HepG2 (cell line): Measurements from ENCODE around the gene ATP5F1A. TPM values are rescaled to one million over a fixed set of nuclear protein-coding genes. Genes with fewer than 3 reads are reported as not detected.

Source experiments
- ATF7-NPFF ChIP-seq: sonication (generic); formaldehyde crosslinking; IDR thresholded peaks from 2 replicates; pipeline ENCODE4 v1.8.1; 2023; ENCODE audit warnings: mild to moderate bottlenecking, low read depth, missing genetic modification reagents, moderate library complexity
- CBX1 ChIP-seq: IDR thresholded peaks from one replicate; pipeline ENCODE4 v1.6.1; 2016; ENCODE audit warnings: antibody characterized with exemption, low read depth
- KDM2A ChIP-seq: sonication (generic); formaldehyde crosslinking; IDR thresholded peaks from 2 replicates; pipeline ENCODE4 v1.4.0; 2020; ENCODE audit warnings: low read depth, missing genetic modification reagents, borderline replicate concordance
- KLF15 ChIP-seq: sonication (generic); formaldehyde crosslinking; IDR thresholded peaks from 2 replicates; pipeline ENCODE4 v1.8.1; 2023; ENCODE audit warnings: borderline replicate concordance, mild to moderate bottlenecking, inconsistent platforms, missing genetic modification reagents, mixed read lengths
- MAFF ChIP-seq: IDR thresholded peaks from 2 replicates; pipeline ENCODE4 v1.6.1; 2011; ENCODE audit warnings: low read depth, low read length, improper control_type of control experiment
- NFKBIZ ChIP-seq: IDR thresholded peaks from 2 replicates; pipeline ENCODE4 v1.6.1; 2018; ENCODE audit warnings: missing genetic modification reagents, missing compliant biosample characterization
- RARG ChIP-seq: sonication (generic); formaldehyde crosslinking; IDR thresholded peaks from 2 replicates; pipeline ENCODE4 v1.4.0; 2020; ENCODE audit warnings: low read depth, mild to moderate bottlenecking, missing genetic modification reagents
- SETDB1 ChIP-seq: sonication (generic); formaldehyde crosslinking; IDR thresholded peaks from 2 replicates; pipeline ENCODE4 v1.5.1; 2020; ENCODE audit warnings: missing genetic modification reagents, mild to moderate bottlenecking, borderline replicate concordance
- SSRP1 ChIP-seq: IDR thresholded peaks from 2 replicates; pipeline ENCODE4 v1.6.1; 2016; ENCODE audit warnings: control low read depth
- TBP ChIP-seq: sonication (generic); formaldehyde crosslinking; IDR thresholded peaks from 2 replicates; pipeline ENCODE4 v1.5.0; 2020; ENCODE audit warnings: missing genetic modification reagents
- TMF1 ChIP-seq: sonication (generic); formaldehyde crosslinking; IDR thresholded peaks from 2 replicates; pipeline ENCODE4 v1.8.1; 2022; ENCODE audit warnings: low read depth, missing genetic modification reagents
- TOE1 ChIP-seq: sonication (generic); formaldehyde crosslinking; IDR thresholded peaks from 2 replicates; pipeline ENCODE4 v1.4.0; 2020; ENCODE audit warnings: mild to moderate bottlenecking, missing genetic modification reagents
- TOPORS ChIP-seq: sonication (generic); formaldehyde crosslinking; IDR thresholded peaks from 2 replicates; pipeline ENCODE4 v1.8.0; 2023; ENCODE audit warnings: mild to moderate bottlenecking, missing genetic modification reagents
- ZNF251 ChIP-seq: sonication (generic); formaldehyde crosslinking; IDR thresholded peaks from 2 replicates; pipeline ENCODE4 v1.9.0; 2021; ENCODE audit warnings: mild to moderate bottlenecking, missing genetic modification reagents
- ZNF33A ChIP-seq: sonication (generic); formaldehyde crosslinking; IDR thresholded peaks from 2 replicates; pipeline ENCODE4 v1.5.1; 2020; ENCODE audit warnings: missing genetic modification reagents, mild to moderate bottlenecking, moderate library complexity, borderline replicate concordance
- ZNF550 ChIP-seq: sonication (generic); formaldehyde crosslinking; IDR thresholded peaks from 2 replicates; pipeline ENCODE4 v1.4.0; 2020; ENCODE audit warnings: mild to moderate bottlenecking, missing genetic modification reagents, borderline replicate concordance
- ZSCAN12 ChIP-seq: sonication (generic); formaldehyde crosslinking; IDR thresholded peaks from 2 replicates; pipeline ENCODE4 v1.9.0; 2021; ENCODE audit warnings: mild to moderate bottlenecking, missing genetic modification reagents
- ZSCAN29 ChIP-seq: sonication (generic); formaldehyde crosslinking; conservative IDR thresholded peaks from 2 replicates; pipeline ENCODE4 v1.4.0; 2020; ENCODE audit warnings: mild to moderate bottlenecking, missing genetic modification reagents
- polyA plus RNA-seq, 8 experiments: library from polyadenylated mRNA; depleted of rRNA in 3 of 8; stranded (reverse) in 7 of 8; unstranded in 1 of 8; fragments of >200 nt; fragmentation: Illumina TruSeq in 4 of 8; extraction: Trizol in 4 of 8; gene quantifications; 2 replicates each; pipeline versions ENCODE4 v1.2.1 to v1.2.3, GENCODE V29; 2011 to 2016; ENCODE audit warnings: low read depth in 4 of 8, missing spikeins in 1 of 8, mixed read lengths in 1 of 8; ENCODE audit not compliant: insufficient read depth in 1 of 8
- total RNA-seq, 5 experiments: library from RNA; depleted of rRNA; stranded (reverse); fragments of >200 nt; fragmentation: Illumina TruSeq; extraction: Trizol; gene quantifications; 2 replicates each; pipeline ENCODE4 v1.2.3, GENCODE V29; 2016; ENCODE audit warnings: low read depth in 1 of 5
- TF ChIP-seq, protein P1 (sequence below): sonication (generic); formaldehyde crosslinking; IDR thresholded peaks from 2 replicates; pipeline ENCODE4 v1.8.1; 2022; ENCODE audit warnings: low read depth, mild to moderate bottlenecking, missing genetic modification reagents
- TF ChIP-seq, protein P2 (sequence below): sonication (generic); formaldehyde crosslinking; conservative IDR thresholded peaks from 2 replicates; pipeline ENCODE4 v1.8.0; 2022; ENCODE audit warnings: low read depth, missing genetic modification reagents
- TF ChIP-seq, protein P3 (sequence below): sonication (generic); IDR thresholded peaks from 2 replicates; pipeline ENCODE4 v1.6.1; 2016; ENCODE audit warnings: low read depth, borderline replicate concordance
- TF ChIP-seq, protein P4 (sequence below): sonication (generic); formaldehyde crosslinking; conservative IDR thresholded peaks from 2 replicates; pipeline ENCODE4 v1.4.0; 2020; ENCODE audit warnings: missing genetic modification reagents
- TF ChIP-seq, protein P5 (sequence below): IDR thresholded peaks from 2 replicates; pipeline ENCODE4 v1.6.1; 2016; ENCODE audit warnings: missing biosample characterization, missing genetic modification reagents, low read depth

Gene ATP5F1A
- total and polyA plus RNA-seq, 2 of the 13 experiments (the other 11 are each of a cell fraction or from before 2014, with no cell fraction given): 459 to 922 TPM

DNA sequence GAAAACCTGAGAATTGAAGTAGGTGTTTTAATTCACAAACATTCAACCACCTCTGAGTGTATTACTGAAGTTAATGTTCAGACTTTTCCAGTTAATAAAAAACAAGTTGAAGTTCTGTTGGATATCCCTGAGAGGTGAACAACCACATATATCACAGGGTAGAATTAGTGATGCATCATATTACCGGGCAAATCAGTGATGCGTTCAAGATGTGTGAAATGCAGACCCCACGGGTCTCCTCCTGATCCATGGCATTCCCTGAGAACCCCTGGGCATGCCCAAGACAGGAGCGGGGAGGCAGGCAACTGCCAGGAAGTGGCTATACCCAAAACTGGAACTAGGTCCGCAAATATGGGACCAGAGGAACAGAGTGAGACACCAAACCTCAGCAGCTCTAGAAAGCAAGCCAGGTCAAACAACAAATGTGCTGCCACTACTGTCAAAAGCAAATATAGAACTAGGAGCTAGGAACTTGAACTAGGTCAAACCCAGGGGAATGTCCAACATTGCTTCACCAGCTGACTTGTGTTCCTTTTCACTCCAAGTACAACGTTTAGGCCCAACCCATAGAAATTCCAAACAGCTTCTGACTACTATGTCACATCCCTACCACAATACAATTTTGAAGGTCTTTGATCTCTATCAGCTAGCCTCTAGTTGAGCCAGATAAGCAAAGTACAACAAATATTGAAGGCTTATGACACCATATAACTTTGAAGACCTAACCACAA, 46.2 kb downstream of the ATP5F1A start (continued):
- TF ChIP-seq, protein P1, sequence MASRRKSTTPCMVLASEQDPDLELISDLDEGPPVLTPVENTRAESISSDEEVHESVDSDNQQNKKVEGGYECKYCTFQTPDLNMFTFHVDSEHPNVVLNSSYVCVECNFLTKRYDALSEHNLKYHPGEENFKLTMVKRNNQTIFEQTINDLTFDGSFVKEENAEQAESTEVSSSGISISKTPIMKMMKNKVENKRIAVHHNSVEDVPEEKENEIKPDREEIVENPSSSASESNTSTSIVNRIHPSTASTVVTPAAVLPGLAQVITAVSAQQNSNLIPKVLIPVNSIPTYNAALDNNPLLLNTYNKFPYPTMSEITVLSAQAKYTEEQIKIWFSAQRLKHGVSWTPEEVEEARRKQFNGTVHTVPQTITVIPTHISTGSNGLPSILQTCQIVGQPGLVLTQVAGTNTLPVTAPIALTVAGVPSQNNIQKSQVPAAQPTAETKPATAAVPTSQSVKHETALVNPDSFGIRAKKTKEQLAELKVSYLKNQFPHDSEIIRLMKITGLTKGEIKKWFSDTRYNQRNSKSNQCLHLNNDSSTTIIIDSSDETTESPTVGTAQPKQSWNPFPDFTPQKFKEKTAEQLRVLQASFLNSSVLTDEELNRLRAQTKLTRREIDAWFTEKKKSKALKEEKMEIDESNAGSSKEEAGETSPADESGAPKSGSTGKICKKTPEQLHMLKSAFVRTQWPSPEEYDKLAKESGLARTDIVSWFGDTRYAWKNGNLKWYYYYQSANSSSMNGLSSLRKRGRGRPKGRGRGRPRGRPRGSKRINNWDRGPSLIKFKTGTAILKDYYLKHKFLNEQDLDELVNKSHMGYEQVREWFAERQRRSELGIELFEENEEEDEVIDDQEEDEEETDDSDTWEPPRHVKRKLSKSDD (CRISPR knock-in tag): no peak
- TF ChIP-seq, protein P2, sequence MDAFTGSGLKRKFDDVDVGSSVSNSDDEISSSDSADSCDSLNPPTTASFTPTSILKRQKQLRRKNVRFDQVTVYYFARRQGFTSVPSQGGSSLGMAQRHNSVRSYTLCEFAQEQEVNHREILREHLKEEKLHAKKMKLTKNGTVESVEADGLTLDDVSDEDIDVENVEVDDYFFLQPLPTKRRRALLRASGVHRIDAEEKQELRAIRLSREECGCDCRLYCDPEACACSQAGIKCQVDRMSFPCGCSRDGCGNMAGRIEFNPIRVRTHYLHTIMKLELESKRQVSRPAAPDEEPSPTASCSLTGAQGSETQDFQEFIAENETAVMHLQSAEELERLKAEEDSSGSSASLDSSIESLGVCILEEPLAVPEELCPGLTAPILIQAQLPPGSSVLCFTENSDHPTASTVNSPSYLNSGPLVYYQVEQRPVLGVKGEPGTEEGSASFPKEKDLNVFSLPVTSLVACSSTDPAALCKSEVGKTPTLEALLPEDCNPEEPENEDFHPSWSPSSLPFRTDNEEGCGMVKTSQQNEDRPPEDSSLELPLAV (CRISPR knock-in tag): no peak
- TF ChIP-seq ZNF550 (CRISPR knock-in tag) (no peak), SSRP1 (CRISPR knock-in tag) (no peak), ZSCAN29 (no peak), TOPORS (CRISPR knock-in tag) (peak; percentile 66; the same call in 1 of the 2 replicates), TMF1 (no peak), ATF7-NPFF (CRISPR knock-in tag) (no peak), CBX1 (no peak), KLF15 (CRISPR knock-in tag) (no peak), SETDB1 (no peak), KDM2A (CRISPR knock-in tag) (0 out of 2 replicates have a peak, but pooled peaks have one; percentile 32), ZNF251 (CRISPR knock-in tag) (no peak), TOE1 (no peak), NFKBIZ (CRISPR knock-in tag) (no peak), MAFF (0 out of 2 replicates have a peak, but pooled peaks have one; percentile 2), TBP (CRISPR knock-in tag) (no peak), RARG (CRISPR knock-in tag) (no peak), ZNF33A (CRISPR knock-in tag) (no peak), ZSCAN12 (CRISPR knock-in tag) (no peak)
- TF ChIP-seq, protein P3, sequence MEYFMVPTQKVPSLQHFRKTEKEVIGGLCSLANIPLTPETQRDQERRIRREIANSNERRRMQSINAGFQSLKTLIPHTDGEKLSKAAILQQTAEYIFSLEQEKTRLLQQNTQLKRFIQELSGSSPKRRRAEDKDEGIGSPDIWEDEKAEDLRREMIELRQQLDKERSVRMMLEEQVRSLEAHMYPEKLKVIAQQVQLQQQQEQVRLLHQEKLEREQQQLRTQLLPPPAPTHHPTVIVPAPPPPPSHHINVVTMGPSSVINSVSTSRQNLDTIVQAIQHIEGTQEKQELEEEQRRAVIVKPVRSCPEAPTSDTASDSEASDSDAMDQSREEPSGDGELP: peak; percentile 90; the same call in 1 of the 2 replicates
- TF ChIP-seq, protein P4, sequence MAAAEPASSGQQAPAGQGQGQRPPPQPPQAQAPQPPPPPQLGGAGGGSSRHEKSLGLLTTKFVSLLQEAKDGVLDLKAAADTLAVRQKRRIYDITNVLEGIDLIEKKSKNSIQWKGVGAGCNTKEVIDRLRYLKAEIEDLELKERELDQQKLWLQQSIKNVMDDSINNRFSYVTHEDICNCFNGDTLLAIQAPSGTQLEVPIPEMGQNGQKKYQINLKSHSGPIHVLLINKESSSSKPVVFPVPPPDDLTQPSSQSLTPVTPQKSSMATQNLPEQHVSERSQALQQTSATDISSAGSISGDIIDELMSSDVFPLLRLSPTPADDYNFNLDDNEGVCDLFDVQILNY (CRISPR knock-in tag): no peak
- TF ChIP-seq, protein P5, sequence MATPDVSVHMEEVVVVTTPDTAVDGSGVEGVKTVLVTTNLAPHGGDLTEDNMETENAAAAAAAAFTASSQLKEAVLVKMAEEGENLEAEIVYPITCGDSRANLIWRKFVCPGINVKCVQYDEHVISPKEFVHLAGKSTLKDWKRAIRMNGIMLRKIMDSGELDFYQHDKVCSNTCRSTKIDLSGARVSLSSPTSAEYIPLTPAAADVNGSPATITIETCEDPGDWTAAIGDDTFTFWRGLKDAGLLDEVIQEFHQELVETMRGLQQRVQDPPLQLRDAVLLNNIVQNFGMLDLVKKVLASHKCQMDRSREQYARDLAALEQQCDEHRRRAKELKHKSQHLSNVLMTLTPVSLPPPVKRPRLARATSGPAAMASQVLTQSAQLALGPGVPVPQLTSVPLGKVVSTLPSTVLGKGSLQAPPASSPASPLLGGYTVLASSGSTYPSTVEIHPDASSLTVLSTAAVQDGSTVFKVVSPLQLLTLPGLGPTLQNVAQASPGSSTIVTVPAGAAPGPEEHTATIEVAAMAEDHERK (CRISPR knock-in tag): no peak
